ENCODE measurements around the gene GRIK3. TPM values are rescaled to one million over a fixed set of nuclear protein-coding genes. Genes with fewer than 3 reads are reported as not detected.

Gene GRIK3
- total RNA-seq, 2 donors from 2014 or later: 0.14 TPM

DNA sequence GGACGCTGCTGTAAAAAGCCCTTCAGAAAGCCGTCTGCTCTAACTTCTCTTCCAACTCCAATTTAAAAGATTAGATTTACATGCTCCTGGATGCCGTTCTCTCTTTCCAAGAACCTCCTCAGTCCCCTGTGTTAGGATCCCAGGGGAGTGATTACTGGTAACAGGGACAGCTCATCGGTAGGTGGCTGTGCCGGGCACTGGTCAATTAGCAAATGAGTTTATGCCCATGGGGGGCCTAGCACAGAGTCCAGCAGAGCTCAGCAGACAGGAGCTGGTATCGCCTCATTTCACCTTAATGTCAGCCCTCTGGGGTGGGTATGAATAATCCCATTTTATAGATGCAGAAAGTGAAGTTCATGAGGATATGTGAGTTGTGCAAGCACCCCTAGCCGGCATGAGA lies 191.9 kb downstream of the GRIK3 start:
- Histone ChIP-seq H3K4me1 (ENCODE audit: control insufficient read depth in 1 of 2, low read depth in 2 of 2) (no peaks in the 10 kb centered on the region), H3K4me3 (no peak overlapping the region), H3K27ac (no peak overlapping the region), H3K27me3 (replicated peaks; ENCODE audit: insufficient read depth) (no peaks in the 10 kb centered on the region), H3K9me3 (no peaks in the 10 kb centered on the region), H3K36me3 (no peaks in the 10 kb centered on the region)
- TF ChIP-seq, protein P1, sequence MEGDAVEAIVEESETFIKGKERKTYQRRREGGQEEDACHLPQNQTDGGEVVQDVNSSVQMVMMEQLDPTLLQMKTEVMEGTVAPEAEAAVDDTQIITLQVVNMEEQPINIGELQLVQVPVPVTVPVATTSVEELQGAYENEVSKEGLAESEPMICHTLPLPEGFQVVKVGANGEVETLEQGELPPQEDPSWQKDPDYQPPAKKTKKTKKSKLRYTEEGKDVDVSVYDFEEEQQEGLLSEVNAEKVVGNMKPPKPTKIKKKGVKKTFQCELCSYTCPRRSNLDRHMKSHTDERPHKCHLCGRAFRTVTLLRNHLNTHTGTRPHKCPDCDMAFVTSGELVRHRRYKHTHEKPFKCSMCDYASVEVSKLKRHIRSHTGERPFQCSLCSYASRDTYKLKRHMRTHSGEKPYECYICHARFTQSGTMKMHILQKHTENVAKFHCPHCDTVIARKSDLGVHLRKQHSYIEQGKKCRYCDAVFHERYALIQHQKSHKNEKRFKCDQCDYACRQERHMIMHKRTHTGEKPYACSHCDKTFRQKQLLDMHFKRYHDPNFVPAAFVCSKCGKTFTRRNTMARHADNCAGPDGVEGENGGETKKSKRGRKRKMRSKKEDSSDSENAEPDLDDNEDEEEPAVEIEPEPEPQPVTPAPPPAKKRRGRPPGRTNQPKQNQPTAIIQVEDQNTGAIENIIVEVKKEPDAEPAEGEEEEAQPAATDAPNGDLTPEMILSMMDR (IDR thresholded peaks at IDR 0.05): no peak
- DNase-seq (ENCODE audit: low spot score): no peak
- ATAC-seq (ENCODE audit: insufficient number of reproducible peaks, low FRiP score, low read depth): no peak

DNA sequence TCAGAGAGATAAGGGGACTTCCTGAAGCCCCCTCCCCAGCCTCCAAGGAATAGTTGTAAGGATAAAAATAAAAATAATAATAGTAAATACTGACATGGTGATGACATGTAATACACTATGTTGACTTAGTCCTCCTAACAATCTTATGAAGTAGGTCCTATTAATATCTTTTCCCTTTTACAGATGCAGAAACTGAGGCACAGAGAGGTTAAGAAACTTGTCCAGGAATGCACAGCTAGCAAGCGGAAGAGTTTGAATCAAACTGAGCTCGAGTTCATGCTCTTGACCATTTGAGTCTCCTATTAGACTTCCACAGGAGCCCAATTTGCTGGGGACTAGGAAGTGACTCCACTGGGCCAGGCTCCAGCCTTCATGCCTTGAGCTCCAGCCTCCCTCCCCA lies 194.8 kb downstream of the GRIK3 start:
- Histone ChIP-seq H3K27ac (no peak overlapping the region), H3K27me3 (replicated peaks; ENCODE audit: insufficient read depth) (no peaks in the 10 kb centered on the region), H3K9me3 (no peaks in the 10 kb centered on the region), H3K4me1 (ENCODE audit: control insufficient read depth in 1 of 2, low read depth in 2 of 2) (no peaks in the 10 kb centered on the region), H3K36me3 (no peaks in the 10 kb centered on the region), H3K4me3 (no peak overlapping the region)
- TF ChIP-seq, protein P1 (IDR thresholded peaks at IDR 0.05): no peak
- no peak for DNase-seq (ENCODE audit: low spot score)
- ATAC-seq (ENCODE audit: insufficient number of reproducible peaks, low FRiP score, low read depth): no peak

DNA sequence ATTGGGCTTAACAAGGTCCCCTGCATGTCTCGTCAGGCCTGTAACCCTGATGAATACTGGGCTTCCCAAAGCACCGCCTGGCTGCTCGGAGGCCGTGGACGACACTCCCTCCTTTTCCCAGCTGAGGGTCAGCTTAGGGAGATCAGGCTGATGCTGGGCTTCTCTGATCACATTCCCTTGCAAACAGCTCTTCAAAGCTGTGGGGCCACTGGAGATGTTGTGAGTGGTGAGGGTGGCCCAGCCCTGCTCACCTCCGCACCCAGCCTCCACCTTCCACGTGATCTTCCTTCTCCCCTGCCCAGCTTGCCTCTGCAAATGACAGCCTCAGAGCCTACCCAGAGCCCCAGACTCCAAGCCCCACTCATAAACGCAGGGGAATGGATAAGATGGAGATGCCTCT lies 195.4 kb downstream of the GRIK3 start:
- Histone ChIP-seq H3K27ac (no peak overlapping the region), H3K36me3 (no peaks in the 10 kb centered on the region), H3K27me3 (replicated peaks; ENCODE audit: insufficient read depth) (no peaks in the 10 kb centered on the region), H3K4me1 (ENCODE audit: control insufficient read depth in 1 of 2, low read depth in 2 of 2) (no peaks in the 10 kb centered on the region), H3K4me3 (no peak overlapping the region), H3K9me3 (no peaks in the 10 kb centered on the region)
- no peak for DNase-seq (ENCODE audit: low spot score)
- no peak for ATAC-seq (ENCODE audit: insufficient number of reproducible peaks, low FRiP score, low read depth)
- TF ChIP-seq, protein P1 (IDR thresholded peaks at IDR 0.05): no peak

- H3K36me3 ChIP-seq: no peaks in the 10 kb centered on the region
- ATAC-seq (ENCODE audit: insufficient number of reproducible peaks, low FRiP score, low read depth) (no peak), DNase-seq (ENCODE audit: low spot score) (no peak)
- no peak overlapping the region for H3K27ac ChIP-seq
- no peaks in the 10 kb centered on the region for H3K27me3 ChIP-seq (replicated peaks; ENCODE audit: insufficient read depth)
- no peak overlapping the region for H3K4me3 ChIP-seq
- H3K9me3 ChIP-seq: no peaks in the 10 kb centered on the region
- H3K4me1 ChIP-seq (ENCODE audit: control insufficient read depth in 1 of 2, low read depth in 2 of 2): no peaks in the 10 kb centered on the region
- TF ChIP-seq, protein P1 (IDR thresholded peaks at IDR 0.05): no peak
These were observed 197.4 kb downstream of the GRIK3 start for GRCh38 chr1:36836916-36837315.

DNA sequence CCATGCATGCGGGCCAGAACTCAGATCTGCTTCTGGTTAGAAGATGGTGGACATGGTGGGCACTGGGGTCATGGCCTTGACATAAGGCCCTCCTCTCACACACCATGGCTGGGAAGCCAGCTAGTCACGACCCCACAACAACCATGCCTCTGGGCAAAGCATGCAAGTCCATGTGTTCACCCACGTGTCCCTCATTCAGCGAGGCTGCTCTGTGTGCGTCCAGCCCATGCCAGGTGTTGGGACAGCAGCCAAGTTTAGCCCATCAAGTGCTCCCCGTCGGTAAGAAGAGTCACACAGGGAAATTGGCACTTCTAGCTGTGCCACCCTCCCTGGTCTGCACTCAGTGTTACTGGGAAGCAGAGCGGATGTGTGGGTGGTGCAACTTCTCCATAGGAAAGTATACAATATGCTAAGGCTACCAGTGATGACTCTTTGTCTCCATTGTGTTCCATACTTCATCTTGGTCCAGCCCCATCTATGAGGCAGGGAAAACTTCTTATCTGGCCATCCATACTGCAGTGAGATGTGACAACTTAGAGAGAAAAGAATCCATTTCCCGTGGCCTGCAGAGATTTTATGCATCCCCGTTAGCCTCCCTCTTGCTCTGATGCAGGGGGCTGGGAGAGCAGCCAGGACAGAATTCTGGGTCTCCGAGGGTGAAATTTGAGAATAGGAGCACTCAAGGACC lies 198.0 kb downstream of the GRIK3 start:
- TF ChIP-seq, protein P1 (IDR thresholded peaks at IDR 0.05): no peak
- no peaks in the 10 kb centered on the region for H3K9me3 ChIP-seq
- H3K27me3 ChIP-seq (replicated peaks; ENCODE audit: insufficient read depth): no peaks in the 10 kb centered on the region
- H3K36me3 ChIP-seq: no peaks in the 10 kb centered on the region
- H3K27ac ChIP-seq: no peak overlapping the region
- H3K4me3 ChIP-seq: no peak overlapping the region
- H3K4me1 ChIP-seq (ENCODE audit: control insufficient read depth in 1 of 2, low read depth in 2 of 2): no peaks in the 10 kb centered on the region
- ATAC-seq (ENCODE audit: insufficient number of reproducible peaks, low FRiP score, low read depth): no peak
- DNase-seq (ENCODE audit: low spot score): no peak

Measured in thoracic aorta (tissue), 2 donors.